ENCODE data around the gene TMSB15C.
A peak's percentile ranks its signal among the peaks of the same experiment; 100 is the strongest.
"Not testable (repeated sequence)": the region's sequence is repeated elsewhere in the genome, so short reads cannot be mapped to it uniquely, and the experiment has no call there.

TMSB15C gene

DNA sequence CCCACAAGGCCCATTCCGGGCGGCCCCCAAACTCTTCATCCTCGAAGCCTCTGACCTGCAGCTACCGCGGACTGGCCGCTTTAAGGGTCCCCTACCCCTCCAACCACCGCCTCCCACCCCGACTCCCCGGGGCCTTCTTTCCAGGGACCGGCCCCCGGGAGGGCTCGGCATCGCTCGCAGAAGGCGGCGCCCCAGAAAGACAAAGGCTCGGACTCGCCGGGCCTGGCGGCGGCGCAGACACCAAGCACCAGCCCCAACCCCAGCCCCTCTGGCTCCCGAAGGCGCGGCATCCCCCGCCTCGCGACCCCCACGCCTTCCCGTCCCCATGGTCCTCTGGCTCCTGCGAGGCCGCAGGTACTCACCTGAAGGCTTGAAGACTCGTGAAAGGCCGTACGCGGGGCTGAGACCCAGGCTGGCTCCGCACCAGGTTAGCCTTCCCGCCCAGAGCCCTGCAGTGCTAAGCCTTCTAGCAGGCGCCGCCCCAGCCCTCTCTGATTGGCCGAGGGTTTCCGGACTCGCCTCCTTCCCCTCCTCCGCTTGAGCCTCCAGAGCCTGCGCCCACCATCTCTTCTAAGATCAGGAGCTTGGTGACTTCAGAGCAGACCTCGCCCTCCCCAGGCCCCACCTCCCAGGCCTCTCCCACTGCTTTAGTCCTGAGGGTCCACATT, at the start of gene TMSB15C:
Gene TMSB15C, minus strand, starts transcription at position 459 of the 668 bp plus-strand sequence.
- not testable (repeated sequence) for DNase-seq (ENCODE audit: low read depth)

DNA sequence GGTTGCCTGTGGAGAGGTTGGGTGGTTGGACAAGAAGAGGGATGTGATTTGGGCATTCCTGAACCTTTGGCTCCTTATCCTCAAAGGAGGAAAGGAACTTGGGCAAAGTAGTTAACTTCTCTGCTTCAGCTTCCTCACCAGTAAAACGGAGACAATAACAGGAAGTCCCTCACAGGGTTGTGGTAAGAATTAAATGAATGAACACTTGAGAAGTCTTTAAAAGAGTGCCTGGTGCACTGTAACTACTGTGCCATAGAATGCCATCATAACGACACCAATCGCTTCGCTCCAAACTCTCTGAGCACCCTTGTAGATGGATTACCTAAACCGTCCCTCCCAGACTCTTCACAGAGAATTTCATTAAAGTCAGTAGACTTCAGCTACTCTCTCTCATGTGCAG, 46.8 kb upstream of the TMSB15C start:
- no peak for DNase-seq (ENCODE audit: low read depth)

GRCh38 chrX:104118765-104119164, 42.7 kb upstream of the TMSB15C start:
- no peak for DNase-seq (ENCODE audit: low read depth)

DNA sequence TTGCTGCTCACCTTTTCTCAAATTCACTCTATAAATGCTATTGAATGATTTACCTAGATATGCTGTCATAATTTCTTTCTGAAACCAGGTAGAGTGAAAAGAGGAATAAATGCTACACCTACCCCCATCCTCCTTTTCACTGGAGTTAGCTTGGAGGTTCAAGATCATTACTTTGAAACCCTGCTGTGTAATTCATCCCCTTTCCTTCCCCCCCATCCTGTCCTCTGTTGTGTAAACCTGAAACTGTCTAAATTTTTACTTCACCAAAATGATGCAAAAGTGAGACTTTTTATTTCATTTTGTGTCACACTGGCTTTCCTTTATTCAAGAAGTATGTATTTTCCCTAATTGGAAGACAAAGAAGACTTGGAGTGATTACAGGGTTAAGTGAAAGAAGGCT, 41.7 kb upstream of the TMSB15C start:
- DNase-seq (ENCODE audit: low read depth) = no peak

- DNase-seq (ENCODE audit: low read depth) = peak; percentile 23
These were observed 37.4 kb upstream of the TMSB15C start for GRCh38 chrX:104113222-104113965.

- DNase-seq (ENCODE audit: low read depth) = peak; percentile 22
These were observed 36.4 kb upstream of the TMSB15C start, which contains the start of gene ZCCHC18 for GRCh38 chrX:104112326-104112951. Gene ZCCHC18 (plus strand): TSS chrX:104112523. CDS start chrX:104114112, 1,589 bp downstream.

GRCh38 chrX:104110491-104111240, 34.6 kb upstream of the TMSB15C start:
- DNase-seq (ENCODE audit: low read depth) = not testable (repeated sequence)

DNA sequence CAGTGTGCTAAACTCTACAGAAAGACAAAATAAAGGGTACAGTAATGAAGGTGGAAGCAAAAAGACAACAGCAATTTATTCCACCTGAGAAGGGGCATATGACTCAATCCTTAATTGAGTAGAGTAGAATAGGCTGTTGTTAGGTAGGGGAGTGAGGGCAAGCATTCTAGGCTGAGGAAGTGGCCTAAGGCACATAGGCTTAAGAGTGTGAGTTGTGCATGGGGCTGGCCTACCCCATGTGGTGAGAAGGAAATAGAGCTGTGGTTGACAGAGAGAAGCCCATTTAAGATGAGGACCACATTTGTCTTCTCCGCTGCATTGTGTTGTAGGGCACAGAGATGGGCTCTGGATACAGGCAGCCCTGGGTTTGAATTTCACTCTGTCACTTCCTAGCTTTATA, 32.9 kb upstream of the TMSB15C start:
- no peak for DNase-seq (ENCODE audit: low read depth)

- no peak for DNase-seq (ENCODE audit: low read depth)
These were observed 29.6 kb upstream of the TMSB15C start for GRCh38 chrX:104105330-104106262.

DNA sequence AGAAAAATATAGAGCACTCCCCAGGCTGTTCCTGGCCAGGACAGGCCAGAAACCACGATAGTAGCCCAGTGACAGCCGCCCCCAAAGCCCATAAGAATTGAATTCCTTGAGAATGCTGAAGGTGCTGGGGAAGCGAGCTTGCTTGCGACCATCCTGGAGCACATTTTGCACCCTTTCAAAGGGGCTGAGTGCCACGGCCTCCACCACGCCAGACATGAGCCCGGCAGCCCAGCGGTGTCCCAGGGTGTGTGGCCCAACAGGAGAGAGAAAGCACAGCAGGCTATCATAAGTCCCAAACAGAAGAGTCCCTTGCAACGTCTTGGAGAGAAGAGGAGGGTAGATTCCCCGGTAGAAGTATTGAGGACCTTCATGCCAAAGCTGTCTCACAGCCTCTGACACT, 28.6 kb upstream of the TMSB15C start:
- no peak for DNase-seq (ENCODE audit: low read depth)

- DNase-seq (ENCODE audit: low read depth) = no peak
These were observed 22.9 kb upstream of the TMSB15C start for GRCh38 chrX:104098919-104099318.

- peak; percentile 20 for DNase-seq (ENCODE audit: low read depth)
These were observed 22.2 kb upstream of the TMSB15C start for GRCh38 chrX:104098151-104098808.

DNA sequence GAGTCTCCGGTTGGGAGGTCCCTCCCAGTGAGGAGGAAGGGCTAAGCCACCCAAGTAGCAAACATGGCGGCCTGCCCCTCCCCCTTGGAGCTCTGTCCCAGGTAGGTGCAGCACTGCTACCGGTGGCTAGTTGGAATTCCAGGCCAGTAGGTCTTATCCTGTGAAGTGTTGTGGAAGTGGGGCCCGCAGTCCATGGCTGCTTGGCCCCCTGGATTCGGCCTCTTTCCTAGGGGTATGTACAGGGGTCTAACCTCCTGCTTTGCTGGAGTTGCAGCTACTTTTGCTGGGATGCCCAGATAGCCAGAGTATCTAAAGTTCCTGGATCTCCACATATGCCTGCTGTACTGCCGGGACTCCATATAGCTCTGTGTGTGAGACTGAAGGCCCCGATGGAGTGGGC, 9.9 kb upstream of the TMSB15C start:
- DNase-seq (ENCODE audit: low read depth) = no peak

GRCh38 chrX:104085477-104085876, 9.4 kb upstream of the TMSB15C start:
- DNase-seq (ENCODE audit: low read depth) = no peak

DNA sequence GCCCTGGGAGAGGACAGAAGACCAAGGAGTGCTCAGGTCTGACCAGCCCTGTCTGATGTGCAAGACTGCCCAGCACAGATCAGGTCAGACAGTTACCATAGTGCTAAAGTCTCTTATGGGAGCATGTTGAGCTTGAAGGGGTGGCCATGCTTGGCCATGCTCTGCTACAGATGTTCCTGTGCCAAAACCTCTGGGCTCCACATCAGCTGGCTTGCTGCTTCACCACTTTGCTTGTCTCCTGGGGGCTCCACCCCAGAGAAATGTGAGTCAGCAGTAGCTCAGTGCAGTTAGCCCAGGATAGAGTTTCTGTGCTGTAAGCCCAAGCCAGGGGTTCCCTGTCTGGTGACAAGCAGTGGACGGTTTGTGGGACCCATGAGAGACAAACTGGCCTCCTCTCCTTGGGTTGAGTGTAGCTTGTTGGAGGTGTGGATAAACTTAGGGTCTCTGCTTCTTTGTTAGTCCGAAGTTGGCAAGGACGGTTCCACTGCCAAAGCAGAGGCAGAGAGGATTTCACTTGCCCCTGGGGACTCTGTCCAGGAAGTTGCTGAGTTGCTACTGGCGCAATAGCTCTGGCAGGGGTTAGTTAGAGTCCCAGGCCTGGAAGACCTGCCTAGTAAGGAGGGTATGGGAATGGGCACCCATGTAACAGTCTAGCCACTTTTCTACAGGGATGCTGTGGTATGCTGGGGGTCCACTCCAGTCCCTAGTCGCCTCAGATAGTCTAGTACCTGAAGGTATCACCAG, 8.7 kb upstream of the TMSB15C start:
- DNase-seq (ENCODE audit: low read depth) = no peak

DNA sequence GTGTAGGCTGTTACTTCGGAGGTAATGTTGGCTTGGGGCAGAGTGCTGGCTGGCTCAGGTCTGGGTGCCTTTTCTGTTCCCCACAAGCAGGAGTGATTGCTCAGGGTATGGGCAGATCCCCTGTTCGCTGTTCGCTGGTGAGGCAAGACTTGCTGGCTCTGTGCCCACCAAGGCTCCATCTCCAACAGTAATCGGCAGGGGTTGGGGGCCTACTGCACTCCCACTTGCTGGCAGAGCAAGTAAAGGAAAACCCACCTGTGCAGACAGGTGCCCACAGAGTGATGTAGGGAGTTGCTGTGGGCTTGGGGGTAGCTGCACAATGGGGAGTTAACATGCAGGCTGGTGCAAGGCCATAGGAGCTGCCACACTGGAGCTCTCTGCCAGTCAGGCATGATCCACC, 8.0 kb upstream of the TMSB15C start:
- DNase-seq (ENCODE audit: low read depth) = no peak

DNA sequence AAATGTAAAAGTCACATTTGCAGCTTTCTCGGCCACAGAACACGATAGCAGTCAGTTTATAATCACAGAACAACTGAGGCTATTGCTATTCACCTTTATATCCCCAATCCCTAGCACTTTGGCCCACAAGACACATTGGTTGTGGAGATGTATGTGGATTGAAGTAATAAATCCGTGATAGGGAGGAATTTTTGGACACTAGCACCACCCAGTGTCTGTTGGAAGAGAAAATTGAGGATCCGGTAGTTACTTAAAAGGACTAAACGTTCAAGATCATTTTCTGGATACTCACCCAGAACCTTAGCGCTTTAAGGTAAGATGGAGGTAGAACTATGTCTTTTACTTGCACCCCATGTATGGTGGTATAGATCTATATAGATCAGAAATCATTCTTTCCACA, 1.8 kb upstream of the TMSB15C start:
- DNase-seq (ENCODE audit: low read depth) = not testable (repeated sequence)

DNA sequence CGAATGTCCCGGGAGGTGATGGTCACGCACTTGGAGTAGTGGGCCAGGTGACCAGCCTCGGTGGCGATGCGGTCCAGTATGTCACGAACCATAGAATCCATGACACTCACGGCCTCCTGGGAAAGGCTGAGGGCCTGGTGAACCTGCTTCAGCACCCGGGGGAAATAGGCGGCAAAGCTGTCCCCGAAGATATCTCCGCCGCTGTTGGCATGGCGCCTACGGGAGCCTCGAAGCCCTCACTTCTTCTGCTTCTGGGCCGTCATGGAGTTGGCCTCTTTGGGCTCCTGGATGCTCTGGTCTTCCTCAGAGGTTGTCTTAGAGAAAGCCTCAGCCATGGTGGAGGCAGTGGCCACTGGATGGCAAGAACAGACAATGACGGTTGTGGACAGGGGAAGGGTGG, 13.4 kb downstream of the TMSB15C start:
- not testable (repeated sequence) for DNase-seq (ENCODE audit: low read depth)

DNA sequence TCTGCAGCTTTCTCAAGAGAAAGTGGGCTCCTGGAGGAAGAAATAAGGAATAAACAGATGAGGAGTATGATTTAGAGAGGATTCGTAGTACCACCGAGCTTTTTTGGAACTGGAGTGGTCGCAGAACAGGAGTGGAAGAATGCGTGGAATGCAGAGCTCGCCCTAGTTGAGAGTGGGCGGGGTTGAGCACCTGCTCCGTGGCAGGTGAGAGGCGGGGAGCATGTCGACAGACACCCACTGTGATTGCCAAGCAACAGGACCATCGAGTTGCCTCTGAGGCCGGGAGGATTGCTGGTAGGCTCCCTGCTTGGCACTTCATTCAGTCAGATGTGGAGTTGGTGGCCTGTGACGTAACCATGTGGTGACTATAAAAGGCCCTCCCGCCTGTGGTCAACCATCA, 21.1 kb downstream of the TMSB15C start:
- not testable (repeated sequence) for DNase-seq (ENCODE audit: low read depth)

DNA sequence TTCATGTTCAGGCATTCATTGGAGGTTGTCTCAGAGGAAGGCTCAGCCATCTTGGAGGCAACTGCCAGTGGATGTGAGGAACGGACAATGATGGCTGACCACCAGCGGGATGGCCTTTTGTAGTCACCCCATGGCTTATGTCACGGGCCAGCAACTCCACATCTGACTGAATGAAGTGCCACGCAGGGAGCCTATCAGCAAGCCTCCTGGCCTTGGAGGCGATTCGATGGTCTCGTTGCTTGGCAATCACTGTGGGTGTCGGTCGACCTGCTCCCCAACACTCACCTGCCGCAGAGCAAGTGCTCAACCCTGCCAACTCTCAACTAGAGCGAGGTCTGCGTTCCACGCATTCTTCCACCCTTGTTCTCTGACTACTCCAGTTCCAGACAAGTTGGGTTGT, 28.9 kb downstream of the TMSB15C start:
- no peak for DNase-seq (ENCODE audit: low read depth)
